ENCODE measurements around the gene S100A5. TPM values are rescaled to one million over a fixed set of nuclear protein-coding genes. Genes with fewer than 3 reads are reported as not detected.

Gene S100A5
- total RNA-seq, 2 experiments from 2014 or later, result 1.6 to 3.0 TPM

DNA sequence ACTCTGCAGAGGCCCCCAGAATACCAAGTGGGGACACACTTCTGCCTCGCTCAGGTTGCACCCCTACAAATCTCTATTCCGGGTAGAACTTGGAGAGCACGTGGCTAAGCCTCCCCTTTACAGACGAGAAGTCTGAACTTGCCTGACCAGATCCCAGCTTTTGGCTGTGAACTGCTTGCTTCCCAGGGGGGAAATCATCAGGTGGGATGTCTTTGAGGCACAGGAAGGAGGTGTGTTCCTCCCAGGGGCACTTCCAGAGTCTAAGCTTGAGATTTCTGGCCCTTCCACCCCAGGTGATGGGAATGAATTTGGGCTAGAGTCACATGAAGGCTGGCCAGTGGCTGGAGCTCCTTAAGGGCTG lies 9.6 kb upstream of the S100A5 start:
- no peak for ATAC-seq
- Mint-ChIP-seq H3K4me3 (no peak overlapping the region), H3K9me3 (ENCODE audit: low read depth) (no peaks in the 10 kb centered on the region), H3K36me3 (peaks cover 2% of the 10 kb centered on the region), H3K27ac (no peak overlapping the region), H3K27me3 (peaks cover 3% of the 10 kb centered on the region), H3K4me1 (peaks cover 36% of the 10 kb centered on the region)
- no peak for DNase-seq
- CTCF ChIA-PET, result interaction anchor here (0.8 to 3.4 kb wide), 6 partner anchors 16 to 39 kb away, joined by 4 to 18 read pairs (median 4); no protein-coding TSS in a partner anchor

DNA sequence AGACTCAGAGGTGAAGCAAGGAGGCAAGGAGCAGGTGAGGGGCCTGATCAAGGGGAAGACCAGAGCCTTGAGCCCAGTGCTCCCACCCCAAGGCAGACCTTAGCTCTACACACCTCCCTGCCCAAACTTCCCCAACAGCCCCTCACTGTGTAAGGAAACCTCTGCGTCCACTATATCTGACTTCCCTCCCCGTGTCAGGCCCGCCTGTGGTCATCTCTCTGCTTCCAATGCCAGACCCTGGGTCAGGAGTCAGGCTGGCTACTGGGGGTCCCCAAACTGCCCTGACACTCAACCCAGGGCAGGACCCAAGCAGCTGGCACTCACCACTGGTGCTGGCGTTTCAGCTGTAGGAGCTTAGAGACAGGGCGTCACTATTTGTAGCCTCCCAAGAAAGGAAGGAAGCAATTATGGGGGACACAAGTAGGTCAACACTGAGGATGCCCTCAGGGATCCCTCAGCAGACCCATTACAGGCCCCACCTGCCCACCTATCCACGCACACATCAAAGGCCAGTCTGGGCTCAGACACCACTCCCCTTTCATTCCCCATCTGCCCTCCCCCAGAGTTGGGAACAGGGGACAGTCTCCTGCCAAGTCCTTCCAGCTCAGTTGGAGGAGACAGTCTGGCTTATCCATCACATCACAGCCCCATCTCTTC lies 9.1 kb upstream of the S100A5 start:
- Mint-ChIP-seq H3K4me3 (no peak overlapping the region), H3K27ac (no peak overlapping the region), H3K4me1 (peaks cover 40% of the 10 kb centered on the region), H3K36me3 (peaks cover 7% of the 10 kb centered on the region), H3K27me3 (peaks cover 3% of the 10 kb centered on the region), H3K9me3 (ENCODE audit: low read depth) (no peaks in the 10 kb centered on the region)
- DNase-seq (no peak), ATAC-seq (no peak)
- CTCF ChIA-PET, result interaction anchor here (0.8 to 3.4 kb wide), 6 partner anchors 15 to 39 kb away, joined by 4 to 18 read pairs (median 4); no protein-coding TSS in a partner anchor

DNA sequence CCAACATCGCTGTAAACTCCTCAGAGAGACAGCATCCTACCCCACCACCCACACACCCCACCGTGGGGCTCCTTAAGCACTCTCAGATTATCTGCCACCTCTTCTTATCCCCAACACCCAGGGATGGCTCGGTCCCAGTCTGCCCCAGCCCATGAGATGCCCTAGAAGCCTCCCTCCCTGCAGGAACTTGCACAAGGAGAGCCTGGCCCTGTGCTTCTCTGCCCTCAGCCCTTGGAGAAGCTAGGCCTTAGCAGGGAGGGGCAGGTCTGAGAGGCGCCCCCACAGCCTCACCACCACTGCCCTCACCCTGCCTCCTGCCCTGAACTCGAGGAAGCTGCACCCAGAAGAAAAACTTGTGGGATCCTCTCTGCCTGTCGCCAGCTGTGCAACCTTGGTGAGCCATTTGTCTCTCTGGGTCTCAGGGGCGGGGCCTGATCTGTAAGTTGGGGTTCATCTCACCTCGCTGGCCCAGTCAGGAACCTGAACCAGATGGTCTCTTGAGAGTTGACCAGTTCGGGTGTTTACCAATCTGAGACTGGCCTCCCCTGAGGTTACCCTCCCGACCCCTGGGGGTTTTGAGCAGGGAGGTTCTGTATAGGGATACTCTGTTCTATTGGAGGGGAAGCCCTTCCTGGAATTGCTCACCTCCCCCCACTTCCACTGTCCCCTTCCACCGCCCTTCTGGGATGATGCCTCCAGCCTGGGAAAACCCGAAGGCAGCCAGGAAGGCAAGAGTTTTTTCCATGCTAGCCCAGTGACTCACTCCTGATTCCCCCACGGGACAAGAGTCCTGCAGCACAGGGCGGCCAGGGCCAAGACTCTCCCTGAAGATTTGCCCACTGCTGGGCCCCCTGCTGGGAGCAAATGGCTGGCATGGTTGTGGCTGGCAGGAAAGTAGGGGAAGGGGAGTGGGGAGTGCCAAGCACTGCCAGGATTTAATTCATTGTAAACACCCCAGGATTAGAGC lies 8.3 kb upstream of the S100A5 start, which contains the start of gene S100A3:
S100A3 (minus strand) TSS at position 537 of the 967 bp plus-strand sequence. CDS start 773 bp downstream, outside the sequence.
- Mint-ChIP-seq H3K4me3 (no peak within 1 kb of the TSS), H3K4me1 (peaks cover 48% of the 10 kb centered on the region), H3K36me3 (peaks cover 16% of the 10 kb centered on the region), H3K9me3 (ENCODE audit: low read depth) (no peaks in the 10 kb centered on the region), H3K27me3 (peaks cover 3% of the 10 kb centered on the region), H3K27ac (no peak within 1 kb of the TSS)
- CTCF ChIA-PET, result interaction anchor here (1.5 to 8.9 kb wide), 5 partner anchors 15 to 38 kb away, joined by 4 to 124 read pairs (median 10); partner anchors contain the start of gene S100A6
- no peak for DNase-seq
- ATAC-seq, result no peak

DNA sequence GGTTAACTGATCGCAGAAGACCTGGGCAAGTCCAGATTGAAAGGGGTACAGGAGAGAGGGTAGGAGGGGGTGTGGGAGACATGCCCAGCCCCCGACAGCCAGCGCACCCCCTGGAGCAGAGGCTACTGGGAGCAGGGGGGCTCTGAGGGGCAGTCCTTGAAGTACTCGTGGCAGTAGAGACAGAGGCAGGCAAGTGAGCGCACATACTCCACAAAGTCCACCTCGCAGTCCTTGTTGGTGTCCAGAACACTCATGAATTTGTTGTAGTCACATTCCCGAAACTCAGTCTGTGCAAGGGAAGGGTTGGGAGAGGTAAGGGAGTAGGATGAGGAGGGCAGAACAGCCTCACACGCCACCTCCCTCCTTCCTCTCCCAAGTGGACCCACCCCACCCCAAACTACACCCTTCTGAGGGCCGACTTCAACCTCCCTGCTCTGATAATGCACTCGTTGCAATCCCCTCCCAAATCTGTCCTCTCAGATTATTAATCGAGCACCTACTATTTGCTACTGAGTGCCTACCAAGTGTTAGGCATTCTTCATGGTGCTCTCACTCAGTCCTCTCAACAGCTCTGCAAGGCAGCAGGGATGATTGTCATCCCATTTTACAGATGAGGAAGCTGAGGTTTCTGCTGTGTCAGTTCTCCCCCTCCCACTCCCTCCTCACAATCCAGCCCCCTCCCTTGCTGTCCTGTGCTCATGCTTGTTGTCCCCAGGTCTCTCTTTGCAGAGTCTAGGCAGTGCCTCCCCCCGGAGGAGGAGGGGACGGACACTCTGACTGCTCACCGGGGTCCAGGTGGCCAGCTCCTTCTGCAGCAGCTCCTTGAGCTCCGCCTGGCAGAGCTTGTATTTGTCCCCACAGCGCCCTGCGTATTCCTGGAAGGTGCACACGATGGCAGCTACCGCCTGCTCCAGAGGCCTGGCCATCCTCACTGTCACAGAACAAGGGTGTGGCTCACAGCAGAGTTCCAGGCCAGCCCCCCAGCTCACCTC lies 7.1 kb upstream of the S100A5 start:
- H3K36me3 Mint-ChIP-seq, result peaks cover 27% of the 10 kb centered on the region
- CTCF ChIA-PET, result interaction anchor here (1.5 to 8.9 kb wide), 5 partner anchors 12 to 37 kb away, joined by 4 to 124 read pairs (median 7); partner anchors contain the start of gene S100A6
- ATAC-seq (no peak), DNase-seq (no peak)
- no peak overlapping the region for H3K4me3 Mint-ChIP-seq
- peaks cover 58% of the 10 kb centered on the region for H3K4me1 Mint-ChIP-seq
- no peaks in the 10 kb centered on the region for H3K9me3 Mint-ChIP-seq (ENCODE audit: low read depth)
- peaks cover 3% of the 10 kb centered on the region for H3K27me3 Mint-ChIP-seq
- H3K27ac Mint-ChIP-seq, result no peak overlapping the region

DNA sequence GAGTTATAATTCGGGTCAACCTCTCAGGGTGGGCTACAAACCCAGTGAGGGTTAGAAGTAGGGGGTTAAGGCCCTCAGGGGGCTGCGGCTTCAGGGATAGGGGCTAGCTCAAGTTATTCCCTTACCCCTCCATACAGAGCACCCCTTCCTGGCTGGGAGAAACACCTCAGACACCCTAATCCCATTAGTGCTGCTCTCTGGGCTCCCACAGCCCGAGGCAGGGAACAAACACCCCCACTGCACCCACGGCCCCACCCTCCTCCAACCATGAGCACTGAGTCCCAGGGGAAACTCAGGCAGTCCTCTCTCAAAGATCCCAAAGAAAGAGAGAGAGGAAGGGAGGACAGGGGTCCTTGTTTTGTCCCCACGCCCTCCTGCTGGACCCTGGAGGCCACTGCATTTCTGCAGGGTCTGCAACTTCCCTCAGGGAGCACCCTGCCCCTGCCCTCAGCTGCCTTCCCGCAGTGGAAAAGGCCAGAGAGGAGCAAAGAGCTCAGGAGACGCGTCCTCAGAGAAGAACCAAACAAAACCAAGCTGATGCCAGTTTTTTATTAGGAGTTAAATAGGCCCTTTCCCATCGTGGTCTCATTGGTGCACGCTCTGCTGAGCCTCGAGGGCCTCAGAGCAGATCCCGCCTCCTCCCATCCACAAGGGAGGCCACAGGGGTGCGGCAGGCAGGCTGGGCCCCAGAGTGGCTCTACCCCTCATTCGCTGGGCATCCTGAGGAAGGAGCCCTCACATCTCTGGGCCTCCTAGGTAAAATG lies 6.2 kb upstream of the S100A5 start:
- CTCF ChIA-PET, result interaction anchor here (0.6 to 8.9 kb wide), 7 partner anchors 10 to 36 kb away, joined by 3 to 124 read pairs (median 7); partner anchors contain the start of gene S100A6
- no peak for ATAC-seq
- Mint-ChIP-seq H3K9me3 (ENCODE audit: low read depth) (no peaks in the 10 kb centered on the region), H3K36me3 (peaks cover 32% of the 10 kb centered on the region), H3K4me3 (no peak overlapping the region), H3K27ac (peak overlapping the region; percentile 97), H3K27me3 (peaks cover 3% of the 10 kb centered on the region), H3K4me1 (peaks cover 66% of the 10 kb centered on the region)
- DNase-seq, result no peak

DNA sequence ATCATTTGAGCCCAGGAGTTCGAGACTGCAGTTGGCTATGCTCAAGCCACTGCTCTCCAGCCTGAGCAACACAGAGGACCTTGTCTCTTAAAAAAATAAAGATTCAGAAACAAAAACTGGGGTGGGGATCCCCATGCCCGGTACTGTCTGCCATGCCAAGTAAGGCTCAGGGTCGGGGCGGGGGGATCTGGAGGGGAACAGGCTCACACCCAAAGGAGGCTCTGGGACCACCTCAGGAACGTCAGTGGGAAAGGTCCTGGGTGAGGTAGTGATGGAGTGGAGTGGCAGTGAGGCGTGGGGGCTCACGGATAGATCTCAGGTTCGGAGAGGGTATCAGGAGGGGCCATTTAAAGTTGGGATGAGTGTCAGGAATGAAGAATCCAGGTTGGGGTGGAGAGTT lies 5.6 kb upstream of the S100A5 start:
- Mint-ChIP-seq H3K4me1 (peaks cover 73% of the 10 kb centered on the region), H3K27me3 (peaks cover 3% of the 10 kb centered on the region), H3K9me3 (ENCODE audit: low read depth) (no peaks in the 10 kb centered on the region), H3K36me3 (peaks cover 35% of the 10 kb centered on the region), H3K27ac (peak overlapping the region; percentile 97), H3K4me3 (no peak overlapping the region)
- CTCF ChIA-PET, result interaction anchor here (1.0 to 8.9 kb wide), 9 partner anchors 7 to 35 kb away, joined by 3 to 124 read pairs (median 7); partner anchors contain the start of gene S100A6
- no peak for DNase-seq
- no peak for ATAC-seq

DNA sequence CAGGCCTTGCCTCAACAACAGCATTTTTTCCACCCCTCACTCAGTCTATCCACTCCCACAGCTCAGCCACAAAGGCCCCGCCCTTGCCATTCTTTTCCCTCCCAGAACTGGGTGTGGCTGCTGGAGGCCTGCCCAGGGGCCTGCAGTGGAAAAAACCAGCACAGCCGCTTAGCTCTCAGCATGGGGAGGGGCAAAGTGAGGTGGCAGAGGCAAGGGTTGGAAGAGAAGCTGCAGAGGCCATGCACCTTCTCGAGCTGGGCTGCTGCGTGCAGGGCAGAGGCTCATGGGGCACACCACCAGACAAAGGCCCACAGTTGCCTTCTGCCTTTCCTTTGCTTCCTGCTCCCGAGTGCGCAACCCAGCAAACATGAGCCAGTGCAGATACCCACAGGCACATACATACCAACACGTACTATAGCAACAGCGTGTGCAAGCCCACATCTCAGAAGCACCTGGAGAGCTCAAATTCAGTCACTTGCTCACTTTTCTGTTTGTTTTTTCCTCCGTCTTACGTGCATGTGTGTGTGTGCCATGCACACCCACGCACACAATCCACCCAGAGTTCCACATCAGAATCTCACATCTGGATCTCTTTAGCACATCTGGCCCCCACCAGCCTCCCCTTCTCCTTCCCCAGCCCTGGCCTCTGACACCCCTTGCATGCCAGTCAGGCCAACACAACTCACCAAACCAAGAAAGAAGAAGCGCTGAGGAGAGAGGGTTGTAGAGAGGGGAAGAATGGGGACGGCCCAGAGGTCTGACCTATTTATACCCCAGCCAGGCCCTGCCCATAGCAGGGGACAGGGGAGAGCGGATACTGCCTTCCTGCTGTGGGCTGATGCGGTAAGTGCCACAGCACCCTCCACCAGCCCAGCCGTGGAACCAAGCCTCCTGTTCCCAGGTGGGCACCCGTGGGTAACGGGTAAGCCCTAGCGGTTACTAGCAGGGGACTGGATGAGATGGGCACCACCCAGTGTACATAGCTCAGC lies 4.6 kb upstream of the S100A5 start, which contains the start of gene S100A4:
S100A4 (minus strand) TSS at position 740 of the 989 bp plus-strand sequence. CDS start 1,012 bp downstream, outside the sequence.
- CTCF ChIA-PET, result interaction anchor here (0.7 to 8.9 kb wide), 14 partner anchors 8 to 401 kb away, joined by 3 to 124 read pairs (median 6); partner anchors contain the start of genes CHTOP, DENND4B, NPR1 and S100A6
- Mint-ChIP-seq H3K9me3 (ENCODE audit: low read depth) (no peaks in the 10 kb centered on the region), H3K4me1 (peaks cover 78% of the 10 kb centered on the region), H3K4me3 (peak within 1 kb of the TSS; percentile 96), H3K27ac (peak within 1 kb of the TSS; percentile 97), H3K36me3 (peaks cover 35% of the 10 kb centered on the region), H3K27me3 (peaks cover 3% of the 10 kb centered on the region)
- peak; percentile 97 for DNase-seq
- peak; percentile 85 for ATAC-seq

GRCh38 chr1:153544453-153545066 lies 3.8 kb upstream of the S100A5 start:
- Mint-ChIP-seq H3K4me3 (peak overlapping the region; percentile 96), H3K36me3 (peaks cover 35% of the 10 kb centered on the region), H3K4me1 (peaks cover 84% of the 10 kb centered on the region), H3K27ac (peak overlapping the region; percentile 97), H3K27me3 (no peaks in the 10 kb centered on the region), H3K9me3 (ENCODE audit: low read depth) (no peaks in the 10 kb centered on the region)
- CTCF ChIA-PET, result interaction anchor here (0.7 to 8.9 kb wide), 12 partner anchors 9 to 402 kb away, joined by 3 to 124 read pairs (median 7); partner anchors contain the start of genes CHTOP, DENND4B, NPR1 and S100A6
- DNase-seq, result no peak
- no peak for ATAC-seq

- Mint-ChIP-seq H3K36me3 (peaks cover 37% of the 10 kb centered on the region), H3K4me3 (peak overlapping the region; percentile 96), H3K27me3 (no peaks in the 10 kb centered on the region), H3K9me3 (ENCODE audit: low read depth) (no peaks in the 10 kb centered on the region), H3K27ac (peak overlapping the region; percentile 67), H3K4me1 (peaks cover 83% of the 10 kb centered on the region)
- no peak for ATAC-seq
- DNase-seq, result no peak
- CTCF ChIA-PET, result interaction anchor here (1.5 to 8.9 kb wide), 4 partner anchors 10 to 33 kb away, joined by 4 to 124 read pairs (median 20); partner anchors contain the start of gene S100A6
Measured at GRCh38 chr1:153543736-153544135, 3.0 kb upstream of the S100A5 start.

- Mint-ChIP-seq H3K4me3 (peak overlapping the region; percentile 35), H3K27me3 (no peaks in the 10 kb centered on the region), H3K9me3 (ENCODE audit: low read depth) (no peaks in the 10 kb centered on the region), H3K4me1 (peaks cover 82% of the 10 kb centered on the region), H3K36me3 (peaks cover 37% of the 10 kb centered on the region), H3K27ac (peak overlapping the region; percentile 94)
- no peak for DNase-seq
- ATAC-seq, result no peak
- CTCF ChIA-PET, result interaction anchor here (4.3 to 8.9 kb wide), 2 partner anchors 9 to 25 kb away, joined by 24 to 124 read pairs; partner anchors contain the start of gene S100A6
Measured at GRCh38 chr1:153542956-153543711, 2.4 kb upstream of the S100A5 start.
